Fibroblast of skin of right biceps (primary cell): ENCODE results near the gene SAFB2.

Experiments
- DNase-seq: peaks from one replicate; pipeline ENCODE4 v3.0.0-alpha.2; 2013

Gene SAFB2

DNA sequence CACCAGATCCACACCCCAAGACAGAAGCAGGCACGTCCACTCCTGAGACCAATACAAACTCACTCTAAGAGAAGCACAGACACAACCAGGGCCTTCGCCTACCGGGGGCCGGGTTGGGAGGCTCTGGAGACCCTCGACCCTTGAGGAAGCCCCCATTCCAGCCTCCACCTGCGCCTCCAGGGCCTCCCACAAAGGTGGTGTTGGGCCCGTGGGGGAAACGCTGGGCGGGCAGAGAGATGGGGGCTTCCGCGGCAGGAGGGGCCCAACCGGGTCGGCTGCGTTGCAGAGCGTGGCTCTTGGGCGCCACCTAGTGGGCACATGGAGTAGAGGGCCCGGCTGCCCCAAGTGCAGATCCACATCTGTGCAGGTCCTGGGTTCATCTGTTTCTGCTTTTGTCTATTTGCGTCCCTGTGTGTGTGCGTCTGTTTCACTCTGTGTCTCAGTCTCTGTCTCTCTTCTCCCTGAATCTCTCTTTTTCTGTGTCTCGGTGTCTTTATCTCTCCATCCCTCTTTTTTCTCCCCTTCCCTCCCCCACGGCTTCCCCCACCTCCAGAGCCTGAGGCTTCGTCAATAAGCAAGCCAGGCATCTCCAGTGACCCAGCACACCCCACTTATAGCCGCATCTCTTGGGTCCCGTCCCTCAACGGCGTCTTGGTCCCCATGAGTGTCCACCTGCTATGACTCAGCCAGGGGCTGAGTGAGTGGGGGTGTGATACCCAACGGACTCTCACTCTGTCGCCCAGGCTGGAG is 44.3 kb downstream of the SAFB2 start:
- DNase-seq = peak; percentile 46

- no peak for DNase-seq
Measured at GRCh38 chr19:5575590-5575989, 47.0 kb downstream of the SAFB2 start.

DNA sequence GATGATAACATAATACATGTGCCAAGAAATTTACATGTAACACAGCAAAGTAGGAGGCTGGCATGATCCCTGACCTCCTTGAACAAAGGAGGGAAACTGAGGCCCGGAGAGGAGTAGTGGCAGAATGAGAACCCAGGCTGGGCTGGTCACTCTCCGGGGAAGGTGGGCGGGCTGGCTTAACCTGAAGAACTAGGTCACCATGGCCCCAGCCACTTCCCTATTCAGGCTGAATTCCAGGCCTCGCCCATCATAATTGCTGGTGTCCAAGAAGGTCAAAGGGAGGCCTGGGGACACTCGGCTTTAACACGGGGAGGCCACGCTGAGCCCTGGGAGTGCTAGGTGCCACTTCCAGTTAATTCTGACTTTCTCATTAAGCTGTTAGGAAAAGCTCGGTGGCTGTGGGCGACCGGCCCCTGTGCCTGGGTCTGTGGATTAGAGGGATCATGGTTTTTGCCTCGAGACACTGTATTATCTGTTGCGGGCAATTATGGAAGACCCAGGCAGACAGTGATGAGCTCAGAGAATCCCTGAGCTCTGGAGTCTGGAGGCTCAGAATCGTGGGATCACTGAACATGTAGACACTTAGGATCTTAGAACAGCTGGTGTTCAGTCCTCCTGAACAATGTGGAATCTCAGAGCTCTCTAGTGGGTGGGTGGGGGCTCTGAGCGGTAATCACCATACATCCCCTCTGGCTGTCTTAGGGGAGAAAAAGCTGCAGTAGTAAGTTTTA is 49.9 kb downstream of the SAFB2 start:
- no peak for DNase-seq

- DNase-seq = no peak
Measured at GRCh38 chr19:5571777-5572176, 50.8 kb downstream of the SAFB2 start.

DNA sequence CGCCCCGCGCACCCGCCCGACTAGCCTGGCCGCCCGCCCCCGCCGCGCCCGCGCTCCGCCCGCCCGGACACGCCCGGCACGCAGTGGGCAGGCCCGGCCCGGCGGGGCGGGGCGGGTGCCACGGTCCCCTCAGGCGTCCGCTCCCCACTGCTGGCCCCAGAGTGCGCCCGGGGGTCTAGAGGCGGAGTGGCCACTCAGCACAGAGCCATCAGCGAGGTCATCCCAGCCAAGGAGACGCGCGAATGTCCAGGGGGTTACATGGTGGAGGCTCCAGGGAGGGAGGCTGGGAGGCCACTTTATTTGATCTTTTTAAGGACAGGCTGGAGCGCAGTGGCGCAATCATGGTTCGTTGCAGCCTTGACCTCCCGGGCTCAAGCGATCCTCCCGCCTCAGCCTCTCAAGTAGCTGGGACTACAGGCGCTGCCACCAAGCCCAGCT is 54.6 kb downstream of the SAFB2 start:
- no peak for DNase-seq

GRCh38 chr19:5567360-5567969 is 55.1 kb downstream of the SAFB2 start, which contains the start of gene TINCR:
Gene TINCR (minus strand): TSS chr19:5567953.
- DNase-seq = no peak

GRCh38 chr19:5564930-5565329 is 57.6 kb downstream of the SAFB2 start:
- no peak for DNase-seq

GRCh38 chr19:5563935-5564612 is 58.5 kb downstream of the SAFB2 start:
- no peak for DNase-seq

DNA sequence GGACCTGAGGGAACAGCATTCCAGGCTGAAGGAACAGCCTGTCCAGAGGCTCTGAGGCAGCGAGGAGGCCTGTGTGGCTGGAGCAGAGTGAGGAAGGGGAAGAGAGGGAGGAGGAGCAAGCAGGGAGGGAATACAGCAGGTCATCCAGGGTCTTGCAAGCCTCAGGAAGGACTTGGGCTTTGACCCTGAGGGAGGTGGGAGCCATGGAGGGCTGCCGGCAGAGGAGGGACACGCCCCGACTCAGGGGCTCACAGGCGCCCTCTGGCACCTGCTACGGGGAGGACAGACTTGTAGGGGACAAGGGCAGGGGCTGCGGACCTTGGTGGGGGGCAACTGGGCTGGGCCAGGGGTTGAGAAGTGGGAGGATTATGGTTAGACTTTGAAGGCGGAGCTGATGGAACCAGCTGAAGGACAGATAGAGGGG is 59.6 kb downstream of the SAFB2 start:
- DNase-seq = no peak

DNA sequence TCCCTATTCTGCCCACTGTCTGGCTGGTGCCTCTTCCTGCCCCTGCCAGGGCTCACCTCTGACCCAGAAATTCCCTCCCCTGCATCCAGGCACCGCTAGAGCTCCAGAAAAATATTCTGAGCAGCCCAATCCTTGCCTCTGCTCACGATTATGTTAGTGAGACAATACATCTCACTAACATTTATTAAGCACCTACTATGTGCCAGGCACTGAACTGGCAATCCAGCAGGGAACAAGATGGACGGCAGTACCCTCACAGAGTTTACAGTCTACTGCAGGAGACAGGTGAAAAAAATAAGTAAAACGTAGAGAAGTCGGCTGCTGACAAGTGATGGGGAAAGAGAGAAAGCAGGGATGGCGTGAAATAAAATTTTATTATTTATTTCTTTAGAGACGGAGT is 60.3 kb downstream of the SAFB2 start:
- no peak for DNase-seq

- DNase-seq = no peak
Measured at GRCh38 chr19:5561559-5561958, 61.0 kb downstream of the SAFB2 start.

DNA sequence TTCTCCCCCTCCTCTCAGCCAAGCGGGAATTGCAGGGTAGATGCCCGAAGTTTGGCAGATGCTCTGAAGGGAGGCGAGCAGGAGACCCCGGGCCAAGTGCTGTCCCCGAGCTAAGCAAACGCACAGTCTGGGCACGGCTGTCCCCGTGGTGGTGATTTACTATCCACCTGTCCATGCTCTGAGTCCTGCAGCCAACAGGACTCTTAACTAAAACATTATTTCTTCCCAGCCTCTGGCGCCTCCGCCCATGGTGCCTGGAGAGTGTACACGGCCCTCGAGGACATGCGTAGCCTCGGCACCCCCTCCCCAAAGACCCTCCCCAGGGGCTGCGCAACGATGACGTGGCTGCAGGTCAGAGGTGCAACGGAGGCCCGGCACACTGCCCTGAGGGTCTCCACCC is 62.4 kb downstream of the SAFB2 start:
- no peak for DNase-seq

DNA sequence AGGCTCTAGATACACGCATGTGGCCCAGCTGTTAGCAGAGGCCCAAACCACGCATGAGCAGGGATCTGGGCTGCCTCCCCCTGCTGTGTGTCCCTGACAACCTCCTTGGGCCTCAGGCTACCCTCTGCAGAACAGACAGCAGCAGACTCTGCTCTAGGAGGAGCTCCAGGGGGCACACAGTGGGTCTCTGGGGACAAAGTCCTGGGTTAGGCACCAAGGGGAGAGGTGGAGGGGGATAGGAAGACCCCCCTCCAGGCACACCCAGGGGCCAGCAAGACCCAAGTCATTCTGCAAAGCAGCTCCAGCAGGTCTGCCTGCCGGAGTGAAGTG is 62.8 kb downstream of the SAFB2 start:
- no peak for DNase-seq

- no peak for DNase-seq
Measured at GRCh38 chr19:5558101-5558621, 64.4 kb downstream of the SAFB2 start.

- DNase-seq = no peak
Measured at GRCh38 chr19:5557691-5558090, 64.9 kb downstream of the SAFB2 start.

DNA sequence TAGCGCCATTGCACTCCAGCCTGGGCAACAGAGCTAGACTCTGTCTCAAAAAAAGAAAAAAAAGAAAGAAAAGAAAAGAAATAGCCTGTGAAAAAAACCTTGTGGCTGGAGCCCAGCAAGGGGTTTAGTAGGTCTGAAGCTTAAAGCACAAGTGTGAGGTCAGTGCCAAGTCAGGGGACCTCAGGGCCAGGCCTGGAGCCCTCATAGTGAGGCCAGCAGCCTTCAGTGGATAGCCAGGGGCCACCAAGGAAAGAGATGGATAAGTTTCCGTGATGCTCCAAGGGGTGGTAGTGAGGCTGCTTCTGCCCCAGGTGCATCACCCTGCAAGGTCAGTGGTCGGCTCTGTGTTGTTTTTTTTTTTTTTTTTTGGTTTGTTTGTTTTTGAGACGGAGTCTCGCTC is 67.7 kb downstream of the SAFB2 start:
- DNase-seq = no peak

- no peak for DNase-seq
Measured at GRCh38 chr19:5553892-5554291, 68.7 kb downstream of the SAFB2 start.

DNA sequence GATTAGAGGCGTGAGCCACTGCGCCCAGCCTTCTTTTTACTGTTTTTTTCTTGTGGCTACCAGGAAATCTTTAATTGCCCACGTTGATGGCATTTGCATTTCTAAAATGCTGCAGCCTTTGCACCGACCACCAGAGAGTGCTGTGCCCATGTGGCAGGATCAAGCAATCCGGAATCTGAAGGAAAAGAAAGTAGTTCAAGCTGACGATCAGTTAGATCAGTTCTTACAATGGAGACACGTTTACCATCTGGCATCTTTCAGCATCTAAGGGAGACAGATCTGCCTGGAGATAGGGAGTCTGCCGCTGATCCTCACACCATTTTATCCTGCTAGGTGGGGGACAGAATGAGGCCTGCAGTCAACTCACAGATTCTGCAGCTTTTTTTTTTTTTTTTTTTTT is 74.7 kb downstream of the SAFB2 start:
- peak; percentile 33 for DNase-seq

DNA sequence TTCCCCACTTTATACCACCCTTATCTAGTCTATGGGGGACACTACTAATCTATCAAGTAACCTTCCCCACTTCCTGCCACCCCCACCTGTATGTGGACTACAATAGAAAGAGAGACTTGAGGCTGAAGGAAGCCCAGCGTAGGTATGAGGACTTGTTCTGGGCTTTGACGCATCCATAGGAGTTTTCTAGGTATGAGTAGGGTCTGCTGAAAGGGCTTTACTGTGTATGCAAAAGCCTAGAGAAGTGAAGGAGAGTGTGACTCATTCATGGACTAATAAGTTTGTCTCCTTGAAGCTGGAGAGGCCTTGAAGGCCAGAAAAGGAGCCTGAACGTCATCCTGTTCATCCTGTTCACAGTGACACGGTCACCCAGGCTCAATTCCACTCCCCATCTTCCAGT is 76.6 kb downstream of the SAFB2 start:
- DNase-seq = no peak

DNA sequence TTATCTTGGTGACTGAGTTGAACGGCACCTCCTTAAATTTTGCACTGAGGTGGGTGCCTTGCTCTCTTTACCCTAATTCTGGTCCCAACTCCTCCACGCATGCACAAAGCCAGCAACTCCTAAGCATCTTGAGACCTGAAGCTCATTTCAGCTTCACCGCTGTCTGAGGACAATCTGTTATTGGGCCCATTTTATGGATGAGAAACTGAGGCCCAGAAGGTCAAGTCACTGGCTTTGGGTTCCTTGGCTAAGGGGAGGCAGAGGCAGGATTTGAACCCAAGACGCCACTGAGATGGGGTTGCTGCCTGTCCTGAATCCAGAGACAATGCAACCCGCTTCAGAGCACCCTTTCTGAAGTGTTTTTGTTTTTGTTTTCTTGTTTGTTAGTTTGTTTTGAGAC is 77.5 kb downstream of the SAFB2 start:
- no peak for DNase-seq

- no peak for DNase-seq
Measured at GRCh38 chr19:5542665-5543064, 79.9 kb downstream of the SAFB2 start.

DNA sequence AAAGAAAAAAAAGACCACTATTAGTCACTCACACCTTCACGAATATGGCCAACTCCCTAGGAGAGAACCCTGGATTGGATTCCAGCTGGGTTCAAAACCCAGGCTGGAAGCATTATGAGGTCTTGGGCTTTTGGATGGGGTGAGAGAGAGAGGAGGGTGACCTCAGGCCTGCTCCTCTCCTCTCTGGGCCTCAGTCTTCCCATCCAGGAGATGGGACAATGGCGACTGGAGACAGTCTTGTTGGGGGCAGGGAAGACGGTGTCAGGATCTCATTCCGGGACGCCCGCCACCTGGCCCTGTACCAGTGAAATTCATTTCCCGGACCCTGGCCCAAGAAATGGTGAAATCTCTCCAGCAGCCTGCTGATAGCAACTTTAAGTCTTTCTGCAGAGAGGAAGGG is 81.1 kb downstream of the SAFB2 start:
- DNase-seq = no peak

GRCh38 chr19:5540208-5540607 is 82.4 kb downstream of the SAFB2 start:
- no peak for DNase-seq
